H1 (cell line): ENCODE measurements around the gene DIPK1C. TPM values are rescaled to one million over a fixed set of nuclear protein-coding genes. Genes with fewer than 3 reads are reported as not detected.

Source experiments
- CREB1 ChIP-seq: IDR thresholded peaks from 2 replicates; pipeline ENCODE4 v1.6.1; 2012; ENCODE audit warnings: inconsistent platforms
- EP300 ChIP-seq, 2 experiments: IDR thresholded peaks; 1 replicate in 1 of 2; 2 replicates in 1 of 2; pipeline ENCODE4 v1.6.1; 2011 to 2012; ENCODE audit warnings: low read depth in 2 of 2, low read length in 2 of 2, mild to moderate bottlenecking in 2 of 2, borderline replicate concordance in 1 of 2, inconsistent platforms in 1 of 2, moderate library complexity in 1 of 2
- PHF8 ChIP-seq: fragments of 200-600 bp; sonication (generic); conservative IDR thresholded peaks from 2 replicates; pipeline ENCODE4 v1.7.1; 2012; ENCODE audit warnings: low read depth, mild to moderate bottlenecking, inconsistent platforms, low read length, moderate library complexity
- TAF7 ChIP-seq: optimal IDR thresholded peaks from 2 replicates; pipeline ENCODE3; 2011; ENCODE audit warnings: low read depth, mild to moderate bottlenecking, inconsistent platforms, low read length, moderate library complexity, borderline replicate concordance
- USF2 ChIP-seq: IDR thresholded peaks from 2 replicates; pipeline ENCODE4 v1.6.1; 2011; ENCODE audit warnings: low read length, improper control_type of control experiment
- polyA plus RNA-seq, 7 experiments: library from polyadenylated mRNA; depleted of rRNA in 3 of 7; stranded (reverse) in 5 of 7; unstranded in 2 of 7; fragments of >200 nt in 5 of 7; fragments of 200-250 nt in 2 of 7; gene quantifications; 1 replicate in 5 of 7; 2 replicates in 1 of 7; 4 replicates in 1 of 7; pipeline versions ENCODE4 v1.2.1 to v1.2.3, GENCODE V29; 2011 to 2013; ENCODE audit warnings: missing spikeins in 2 of 7, mixed read lengths in 2 of 7
- total RNA-seq: library from RNA; stranded (reverse); fragmentation: NEBNext Ultra II Directional; extraction: Animal tissue kit (Norgen Biotek cat#: 25700); gene quantifications from 2 replicates; pipeline ENCODE4 v1.2.1, GENCODE V29; 2021

The DIPK1C gene
- total and polyA plus RNA-seq, 2 of the 8 experiments (the other 6 are each of a cell fraction or from before 2014, with no cell fraction given) = 0.08 TPM; not detected in 1

GRCh38 chr18:74440808-74441427 lies 16.2 kb downstream of the DIPK1C start (continued):
- no peak for TF ChIP-seq CREB1
- no peak for TF ChIP-seq TAF7
- TF ChIP-seq EP300 (IDR thresholded peaks at IDR 0.05; ENCODE audit: borderline replicate concordance in 1 of 2, low read depth in 2 of 2, low read length in 2 of 2) = no peak
- no peak for TF ChIP-seq PHF8
- TF ChIP-seq USF2 = no peak
